Mammary epithelial cell (primary cell): ENCODE data around the gene C2orf92.

Experiments
- CTCF ChIP-seq, 2 donors: IDR thresholded peaks in 1 of 2; conservative IDR thresholded peaks in 1 of 2; 2 replicates each; pipeline ENCODE4 v1.5.1; 2011 to 2012; ENCODE audit warnings: inconsistent platforms in 2 of 2, low read length in 2 of 2, mild to moderate bottlenecking in 2 of 2, control low read depth in 1 of 2, low read depth in 1 of 2; ENCODE audit not compliant: insufficient read depth in 1 of 2; ENCODE audit errors: extremely low read depth in 1 of 2
- EZH2 ChIP-seq: IDR thresholded peaks from 2 replicates; pipeline ENCODE4 v1.6.1; 2012; ENCODE audit warnings: low read length, inconsistent platforms, borderline replicate concordance

- no peak for TF ChIP-seq CTCF (conservative IDR thresholded peaks at IDR 0.05 in 1 of 2, IDR thresholded peaks at IDR 0.05 in 1 of 2; ENCODE audit: extremely low read depth in 1 of 2, insufficient read depth in 1 of 2, low read depth in 1 of 2, low read length in 2 of 2)
- TF ChIP-seq EZH2: no peak
These were observed 38.5 kb downstream of the C2orf92 start for GRCh38 chr2:97708048-97708380.
